Measurements from ENCODE around the gene WDR17.

Gene WDR17

GRCh38 chr4:176065435-176066291 is at the start of gene WDR17:
Gene WDR17, plus strand, starts transcription at chr4:176065841. Its CDS starts 45,740 bp downstream, at chr4:176111581.
- DNase-seq, result peak; percentile 89 to 91 (median 90)

GRCh38 chr4:176016601-176017000 is 49.0 kb upstream of the WDR17 start:
- no peak for DNase-seq

- no peak for DNase-seq
Measured at GRCh38 chr4:176020481-176021085, 45.1 kb upstream of the WDR17 start.

- no peak for DNase-seq
Measured at GRCh38 chr4:176030391-176030790, 35.2 kb upstream of the WDR17 start.

- DNase-seq, result no peak
Measured at GRCh38 chr4:176031922-176032321, 33.7 kb upstream of the WDR17 start.

GRCh38 chr4:176032454-176032853 is 33.2 kb upstream of the WDR17 start:
- no peak for DNase-seq

GRCh38 chr4:176034499-176034898 is 31.1 kb upstream of the WDR17 start:
- DNase-seq, result peak; percentile 59 to 69 (median 67)

- DNase-seq, result no peak
Measured at GRCh38 chr4:176034936-176035335, 30.7 kb upstream of the WDR17 start.

- DNase-seq, result no peak
Measured at GRCh38 chr4:176036585-176037205, 28.9 kb upstream of the WDR17 start.

GRCh38 chr4:176038789-176039188 is 26.9 kb upstream of the WDR17 start:
- no peak for DNase-seq

GRCh38 chr4:176042195-176042594 is 23.4 kb upstream of the WDR17 start:
- no peak for DNase-seq

- no peak for DNase-seq
Measured at GRCh38 chr4:176043838-176044588, 21.6 kb upstream of the WDR17 start.

GRCh38 chr4:176044589-176044951 is 21.1 kb upstream of the WDR17 start:
- no peak for DNase-seq

- no peak for DNase-seq
Measured at GRCh38 chr4:176048631-176049030, 17.0 kb upstream of the WDR17 start.

- peak; percentile 8 to 47 (median 15) for DNase-seq
Measured at GRCh38 chr4:176052744-176053143, 12.9 kb upstream of the WDR17 start.

- DNase-seq, result no peak
Measured at GRCh38 chr4:176053785-176054184, 11.9 kb upstream of the WDR17 start.

- peak in 1 of 3 donors; percentile 21 for DNase-seq
Measured at GRCh38 chr4:176054942-176055341, 10.7 kb upstream of the WDR17 start.

GRCh38 chr4:176063718-176064117 is 1.9 kb upstream of the WDR17 start:
- DNase-seq, result no peak

GRCh38 chr4:176064539-176064938 is 1.1 kb upstream of the WDR17 start:
- DNase-seq, result no peak

GRCh38 chr4:176066757-176067156 is 1.1 kb downstream of the WDR17 start:
- DNase-seq, result no peak

GRCh38 chr4:176077561-176077960 is 11.9 kb downstream of the WDR17 start:
- no peak for DNase-seq

- no peak for DNase-seq
Measured at GRCh38 chr4:176084769-176085168, 19.1 kb downstream of the WDR17 start.

- peak; percentile 69 to 86 (median 79) for DNase-seq
Measured at GRCh38 chr4:176090115-176090514, 24.5 kb downstream of the WDR17 start.
